ENCODE measurements around the gene IL13RA1.

Gene IL13RA1

GRCh38 chrX:118755633-118756032, 28.2 kb downstream of the IL13RA1 start:
- no peak for TF ChIP-seq CTCF (IDR thresholded peaks at IDR 0.05; ENCODE audit: low read depth, low read length)
- Histone ChIP-seq H3K9me3 (no peaks in the 10 kb centered on the region), H3K27me3 (no peaks in the 10 kb centered on the region), H3K4me1 (no peaks in the 10 kb centered on the region), H3K36me3 (no peaks in the 10 kb centered on the region), H3K4me3 (ENCODE audit: low read depth, low read length) (no peak overlapping the region)
- no peak for DNase-seq

DNA sequence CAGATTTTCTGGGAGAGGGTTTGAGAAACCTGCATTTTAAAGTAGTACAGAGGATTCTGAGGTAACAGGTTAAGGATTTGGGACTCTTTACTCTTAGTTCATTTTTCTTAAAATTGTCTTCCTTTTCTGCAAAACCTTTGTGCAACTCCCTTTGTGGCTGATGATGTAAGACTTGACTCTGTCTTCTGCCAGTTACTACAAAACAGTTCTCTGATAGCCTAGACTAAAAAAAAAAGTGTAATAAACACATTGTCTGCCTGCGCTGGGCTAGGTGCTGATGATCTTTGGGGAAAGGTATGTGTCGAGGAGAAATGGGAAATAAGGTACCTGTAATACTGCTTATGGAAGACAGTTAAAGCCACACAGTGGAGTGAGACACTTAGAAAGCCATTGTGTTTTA, 28.7 kb downstream of the IL13RA1 start:
- Histone ChIP-seq H3K9me3 (no peaks in the 10 kb centered on the region), H3K4me3 (ENCODE audit: low read depth, low read length) (no peak overlapping the region), H3K27me3 (no peaks in the 10 kb centered on the region), H3K36me3 (no peaks in the 10 kb centered on the region), H3K4me1 (no peaks in the 10 kb centered on the region)
- TF ChIP-seq CTCF (IDR thresholded peaks at IDR 0.05; ENCODE audit: low read depth, low read length): no peak
- DNase-seq: no peak

DNA sequence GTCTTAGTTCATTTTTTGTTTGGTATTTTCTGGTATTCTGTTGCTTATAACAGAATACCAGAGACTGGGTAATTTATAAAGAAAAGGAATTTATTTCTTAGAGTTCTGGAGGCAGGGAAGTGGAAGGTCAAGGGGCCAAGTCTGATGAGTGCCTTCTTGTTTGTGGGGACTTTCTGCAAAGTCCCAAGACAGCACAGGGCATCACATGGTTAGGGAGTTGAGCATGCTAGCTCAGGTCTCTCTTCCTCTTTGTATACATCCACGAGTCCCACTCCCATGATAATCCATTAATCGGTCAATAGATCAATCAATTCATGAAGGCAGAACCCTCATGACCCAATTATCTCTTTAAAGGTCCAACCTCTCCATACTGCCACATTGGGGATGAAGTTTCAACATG, 31.1 kb downstream of the IL13RA1 start:
- H3K36me3 ChIP-seq: no peaks in the 10 kb centered on the region
- no peaks in the 10 kb centered on the region for H3K4me1 ChIP-seq
- TF ChIP-seq CTCF (IDR thresholded peaks at IDR 0.05; ENCODE audit: low read depth, low read length): no peak
- DNase-seq: no peak
- H3K9me3 ChIP-seq: no peaks in the 10 kb centered on the region
- H3K27me3 ChIP-seq: no peaks in the 10 kb centered on the region
- H3K4me3 ChIP-seq (ENCODE audit: low read depth, low read length): no peak overlapping the region

DNA sequence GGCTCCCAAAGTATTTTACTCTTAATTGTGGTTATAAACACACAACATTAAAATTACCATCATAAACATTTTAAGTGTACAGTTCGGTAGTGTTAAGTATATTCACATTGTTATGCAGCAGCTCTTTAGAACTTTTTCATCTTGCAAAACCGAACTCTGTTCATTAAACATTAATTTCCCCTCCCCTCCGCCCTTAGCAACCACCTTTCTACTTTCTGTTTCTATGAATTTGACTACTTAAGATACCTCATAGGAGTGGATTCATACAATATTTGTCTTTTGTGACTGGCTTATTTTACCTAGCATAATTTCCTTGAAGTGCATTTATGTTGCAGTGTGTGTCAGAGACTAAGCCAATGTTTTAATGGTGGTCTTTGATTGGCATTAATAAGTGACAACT, 32.6 kb downstream of the IL13RA1 start:
- no peak overlapping the region for H3K4me3 ChIP-seq (ENCODE audit: low read depth, low read length)
- no peak for DNase-seq
- H3K9me3 ChIP-seq: no peaks in the 10 kb centered on the region
- H3K36me3 ChIP-seq: no peaks in the 10 kb centered on the region
- H3K27me3 ChIP-seq: no peaks in the 10 kb centered on the region
- no peaks in the 10 kb centered on the region for H3K4me1 ChIP-seq
- no peak for TF ChIP-seq CTCF (IDR thresholded peaks at IDR 0.05; ENCODE audit: low read depth, low read length)

- Histone ChIP-seq H3K27me3 (no peaks in the 10 kb centered on the region), H3K4me3 (ENCODE audit: low read depth, low read length) (no peak overlapping the region), H3K4me1 (no peaks in the 10 kb centered on the region), H3K9me3 (no peaks in the 10 kb centered on the region), H3K36me3 (no peaks in the 10 kb centered on the region)
- peak; percentile 24; the same call in 1 of the 2 replicates for TF ChIP-seq CTCF (IDR thresholded peaks at IDR 0.05; ENCODE audit: low read depth, low read length)
- no peak for DNase-seq
Measured at GRCh38 chrX:118761939-118762707, 34.7 kb downstream of the IL13RA1 start.

- TF ChIP-seq CTCF (IDR thresholded peaks at IDR 0.05; ENCODE audit: low read depth, low read length): no peak
- no peaks in the 10 kb centered on the region for H3K4me1 ChIP-seq
- no peak for DNase-seq
Measured at GRCh38 chrX:118763489-118763888, 36.1 kb downstream of the IL13RA1 start.

More at GRCh38 chrX:118763489-118763888, 36.1 kb downstream of the IL13RA1 start:
- H3K27me3 ChIP-seq: no peaks in the 10 kb centered on the region
- no peaks in the 10 kb centered on the region for H3K36me3 ChIP-seq
- no peaks in the 10 kb centered on the region for H3K9me3 ChIP-seq
- no peak overlapping the region for H3K4me3 ChIP-seq (ENCODE audit: low read depth, low read length)

Data from BE2C (cell line).